SU-DHL-6 (cell line): ENCODE results near the gene CENATAC.

ENCODE experiments used
- H2AFZ ChIP-seq: fragments of 200-600 bp; sonication (generic); 2 replicates; pipeline ENCODE4 v1.6.1; 2014; ENCODE audit warnings: low read depth, mild to moderate bottlenecking, moderate library complexity, mixed read lengths, antibody characterized with exemption, low read length; ENCODE audit not compliant: severe bottlenecking
- H3F3A ChIP-seq: fragments of 200-600 bp; shearing (Covaris generic); 2 replicates; pipeline ENCODE4 v1.6.0; 2016; ENCODE audit warnings: antibody characterized with exemption, mild to moderate bottlenecking; ENCODE audit not compliant: insufficient read depth
- H3K27ac ChIP-seq: fragments of 200-600 bp; sonication (generic); 2 replicates; pipeline ENCODE4 v1.5.1; 2016; ENCODE audit warnings: low read depth, mild to moderate bottlenecking, low read length, moderate library complexity, mixed read lengths
- H3K27me3 ChIP-seq: fragments of 200-600 bp; sonication (generic), shearing (Covaris generic); 2 replicates; pipeline ENCODE4 v1.6.0; 2014; ENCODE audit warnings: mild to moderate bottlenecking, low read length
- H3K36me3 ChIP-seq: fragments of 200-600 bp; sonication (generic); 2 replicates; pipeline ENCODE4 v1.6.1; 2014; ENCODE audit warnings: mild to moderate bottlenecking, low read length, mixed read lengths
- H3K4me2 ChIP-seq: fragments of 300-600, 200-600 bp; shearing (Covaris generic), sonication (generic); 2 replicates; pipeline ENCODE4 v1.6.0; 2014; ENCODE audit warnings: low read length, low read depth, mild to moderate bottlenecking; ENCODE audit not compliant: poor library complexity, severe bottlenecking
- H3K4me3 ChIP-seq: fragments of 200-600 bp; sonication (generic); 2 replicates; pipeline ENCODE4 v1.5.1; 2014; ENCODE audit warnings: antibody characterized with exemption, low read length, mild to moderate bottlenecking, mixed read lengths; ENCODE audit not compliant: insufficient read depth, poor library complexity, severe bottlenecking
- H3K79me2 ChIP-seq: fragments of 200-600 bp; sonication (generic); 2 replicates; pipeline ENCODE4 v1.6.1; 2014; ENCODE audit warnings: mild to moderate bottlenecking, low read length, moderate library complexity; ENCODE audit not compliant: insufficient read depth
- H3K9ac ChIP-seq: fragments of 200-600 bp; sonication (generic); 2 replicates; pipeline ENCODE4 v1.7.0; 2014; ENCODE audit warnings: mild to moderate bottlenecking, low read length
- H3K9me2 ChIP-seq: fragments of 200-600 bp; sonication (generic); replicated peaks from 2 replicates; pipeline ENCODE4 v1.6.1; 2014; ENCODE audit warnings: low read length; ENCODE audit not compliant: insufficient read depth
- H3K9me3 ChIP-seq: fragments of 200-600 bp; sonication (generic); 2 replicates; pipeline ENCODE4 v1.6.1; 2014; ENCODE audit warnings: low read length, mixed read lengths; ENCODE audit not compliant: insufficient read depth
- H4K20me1 ChIP-seq: fragments of 200-600 bp; sonication (generic); 2 replicates; pipeline ENCODE4 v1.6.1; 2014; ENCODE audit warnings: low read depth, mild to moderate bottlenecking, antibody characterized with exemption, low read length, moderate library complexity, mixed read lengths
- EZH2phosphoT487 ChIP-seq: fragments of 200-600 bp; sonication (generic), shearing (Covaris generic); conservative IDR thresholded peaks from 2 replicates; pipeline ENCODE4 v1.6.1; 2018; ENCODE audit warnings: mild to moderate bottlenecking, antibody characterized with exemption, low read length, moderate library complexity, mixed read lengths
- TF ChIP-seq, protein P1 (sequence below): fragments of 200-600 bp; sonication (generic); IDR thresholded peaks from one replicate; pipeline ENCODE4 v1.5.1; 2017; ENCODE audit warnings: antibody characterized with exemption, mild to moderate bottlenecking, low read length, moderate library complexity; ENCODE audit not compliant: insufficient read depth, poor library complexity, severe bottlenecking

Gene CENATAC

DNA sequence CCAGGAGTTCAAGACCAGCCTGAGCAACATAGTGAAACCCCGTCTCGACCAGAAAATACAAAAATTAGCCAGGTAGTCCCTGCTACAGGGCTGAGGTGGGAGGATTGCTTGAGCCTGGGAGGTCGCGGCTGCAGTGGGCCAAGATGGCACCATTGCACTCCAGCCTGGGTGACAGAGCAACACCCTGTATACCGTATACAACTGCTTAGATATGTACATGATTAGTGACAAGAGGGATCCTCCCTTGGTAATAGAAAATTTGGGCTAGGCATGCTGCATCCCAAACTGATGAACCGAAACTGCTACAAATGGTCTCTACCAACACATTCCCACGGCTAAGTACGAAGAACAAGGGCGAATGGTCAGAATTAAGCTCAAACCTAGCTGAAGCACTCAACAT, 45.0 kb downstream of the CENATAC start:
- no peaks in the 10 kb centered on the region for H3K27me3 ChIP-seq
- no peaks in the 10 kb centered on the region for H3K9me2 ChIP-seq
- no peak overlapping the region for H2AFZ ChIP-seq
- no peak overlapping the region for H3K4me2 ChIP-seq
- H3F3A ChIP-seq: peaks cover 5% of the 10 kb centered on the region; the same call in 1 of the 2 replicates
- no peak overlapping the region for H3K27ac ChIP-seq
- TF ChIP-seq, protein P1, sequence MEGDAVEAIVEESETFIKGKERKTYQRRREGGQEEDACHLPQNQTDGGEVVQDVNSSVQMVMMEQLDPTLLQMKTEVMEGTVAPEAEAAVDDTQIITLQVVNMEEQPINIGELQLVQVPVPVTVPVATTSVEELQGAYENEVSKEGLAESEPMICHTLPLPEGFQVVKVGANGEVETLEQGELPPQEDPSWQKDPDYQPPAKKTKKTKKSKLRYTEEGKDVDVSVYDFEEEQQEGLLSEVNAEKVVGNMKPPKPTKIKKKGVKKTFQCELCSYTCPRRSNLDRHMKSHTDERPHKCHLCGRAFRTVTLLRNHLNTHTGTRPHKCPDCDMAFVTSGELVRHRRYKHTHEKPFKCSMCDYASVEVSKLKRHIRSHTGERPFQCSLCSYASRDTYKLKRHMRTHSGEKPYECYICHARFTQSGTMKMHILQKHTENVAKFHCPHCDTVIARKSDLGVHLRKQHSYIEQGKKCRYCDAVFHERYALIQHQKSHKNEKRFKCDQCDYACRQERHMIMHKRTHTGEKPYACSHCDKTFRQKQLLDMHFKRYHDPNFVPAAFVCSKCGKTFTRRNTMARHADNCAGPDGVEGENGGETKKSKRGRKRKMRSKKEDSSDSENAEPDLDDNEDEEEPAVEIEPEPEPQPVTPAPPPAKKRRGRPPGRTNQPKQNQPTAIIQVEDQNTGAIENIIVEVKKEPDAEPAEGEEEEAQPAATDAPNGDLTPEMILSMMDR: no peak
- TF ChIP-seq EZH2phosphoT487: no peak
- 0 out of 2 replicates have a peak, but pooled peaks cover 2% of the 10 kb centered on the region for H3K36me3 ChIP-seq
- no peak overlapping the region for H3K9ac ChIP-seq
- H3K79me2 ChIP-seq: no peaks in the 10 kb centered on the region
- H3K9me3 ChIP-seq: no peaks in the 10 kb centered on the region
- no peaks in the 10 kb centered on the region for H4K20me1 ChIP-seq
- H3K4me3 ChIP-seq: no peak overlapping the region

GRCh38 chr11:119044708-119045107, 46.8 kb downstream of the CENATAC start:
- Histone ChIP-seq H3K79me2 (no peaks in the 10 kb centered on the region), H2AFZ (no peak overlapping the region), H3K9me3 (no peaks in the 10 kb centered on the region), H3K27ac (no peak overlapping the region), H3K9me2 (no peaks in the 10 kb centered on the region), H3K4me2 (no peak overlapping the region), H4K20me1 (no peaks in the 10 kb centered on the region), H3K36me3 (0 out of 2 replicates have a peak, but pooled peaks cover 2% of the 10 kb centered on the region), H3K4me3 (no peak overlapping the region), H3K27me3 (no peaks in the 10 kb centered on the region), H3F3A (peaks cover 5% of the 10 kb centered on the region; the same call in 1 of the 2 replicates), H3K9ac (no peak overlapping the region)
- TF ChIP-seq EZH2phosphoT487: no peak
- TF ChIP-seq, protein P1: no peak

DNA sequence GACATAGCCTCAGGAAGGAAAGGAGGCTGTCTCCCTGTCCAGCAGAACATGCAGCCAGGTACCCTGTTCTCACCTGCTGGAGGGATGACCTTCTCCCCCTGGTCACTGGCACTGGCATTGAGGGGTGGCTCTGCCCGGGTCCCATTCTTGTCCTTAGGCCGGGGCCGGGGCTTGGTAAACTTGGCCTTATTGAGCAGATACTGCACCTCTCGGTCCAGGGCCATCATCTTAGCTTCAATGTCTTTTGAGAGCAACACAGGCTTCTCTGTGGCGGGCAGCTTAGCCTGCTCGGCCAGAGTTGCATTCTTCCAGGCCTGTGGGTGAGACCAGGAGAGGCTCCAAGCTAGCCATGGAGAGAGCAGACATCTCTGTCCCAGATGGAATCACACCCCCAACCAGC, 48.6 kb downstream of the CENATAC start:
- Histone ChIP-seq H3K9ac (no peak overlapping the region), H2AFZ (no peak overlapping the region), H3K27ac (no peak overlapping the region), H3K9me3 (no peaks in the 10 kb centered on the region), H3K27me3 (no peaks in the 10 kb centered on the region), H3K9me2 (no peaks in the 10 kb centered on the region), H3K4me2 (no peak overlapping the region), H3F3A (peaks cover 5% of the 10 kb centered on the region; the same call in 1 of the 2 replicates), H3K79me2 (no peaks in the 10 kb centered on the region), H3K36me3 (0 out of 2 replicates have a peak, but pooled peaks cover 2% of the 10 kb centered on the region), H4K20me1 (no peaks in the 10 kb centered on the region), H3K4me3 (no peak overlapping the region)
- TF ChIP-seq, protein P1: no peak
